AG04450 (cell line): ENCODE results near the gene ARHGAP44. TPM values are rescaled to one million over a fixed set of nuclear protein-coding genes. Genes with fewer than 3 reads are reported as not detected.

Experiments used
- CTCF ChIA-PET: fragments of 300-600, 350-600 bp; formaldehyde crosslinking; extraction: SDS; loops from one replicate; lab custom pipeline; 2022; ENCODE audit warnings: antibody characterized with exemption, inconsistent platforms; lab: Charles Lee
- POLR2A ChIA-PET: fragments of 350-600 bp; formaldehyde crosslinking; extraction: SDS; loops from one replicate; lab custom pipeline; 2021; ENCODE audit warnings: antibody characterized with exemption, inconsistent platforms; lab: Yijun Ruan, JAX
- DNase-seq: peaks from one replicate; pipeline ENCODE4 v3.0.0-alpha.2; 2011; ENCODE audit warnings: low read depth, low spot score
- H3K27ac ChIP-seq: one replicate; pipeline ENCODE4 v1.5.1; 2012; ENCODE audit warnings: low read depth, low read length, control low read depth
- H3K27me3 ChIP-seq: one replicate; pipeline ENCODE4 v1.6.0; 2012; ENCODE audit warnings: low read length; ENCODE audit not compliant: control insufficient read depth, insufficient read depth
- H3K4me3 ChIP-seq: 2 replicates; pipeline ENCODE4 v1.5.1; 2011; ENCODE audit warnings: mild to moderate bottlenecking, low read depth, low read length, control low read depth
- H3K9me3 ChIP-seq: 2 replicates; pipeline ENCODE4 v1.5.1; 2012; ENCODE audit warnings: low read length; ENCODE audit not compliant: control insufficient read depth, insufficient read depth
- polyA plus RNA-seq: library from polyadenylated mRNA; depleted of rRNA; stranded (reverse); fragments of >200 nt; gene quantifications from 2 replicates; pipeline ENCODE4 v1.2.3, GENCODE V29; 2011
- TF ChIP-seq, protein P1 (sequence below): IDR thresholded peaks from 2 replicates; pipeline ENCODE4 v1.5.1; 2011; ENCODE audit warnings: low read depth, low read length, control low read depth, inconsistent platforms

Gene ARHGAP44
- polyA plus RNA-seq, 1 experiment: 1.3 TPM

- POLR2A ChIA-PET: no interaction called here
- CTCF ChIA-PET: no interaction called here
- Histone ChIP-seq H3K27me3 (no peaks in the 10 kb centered on the region), H3K9me3 (no peaks in the 10 kb centered on the region; the same call in 1 of the 2 replicates), H3K27ac (no peak overlapping the region), H3K4me3 (no peak overlapping the region)
- TF ChIP-seq, protein P1, sequence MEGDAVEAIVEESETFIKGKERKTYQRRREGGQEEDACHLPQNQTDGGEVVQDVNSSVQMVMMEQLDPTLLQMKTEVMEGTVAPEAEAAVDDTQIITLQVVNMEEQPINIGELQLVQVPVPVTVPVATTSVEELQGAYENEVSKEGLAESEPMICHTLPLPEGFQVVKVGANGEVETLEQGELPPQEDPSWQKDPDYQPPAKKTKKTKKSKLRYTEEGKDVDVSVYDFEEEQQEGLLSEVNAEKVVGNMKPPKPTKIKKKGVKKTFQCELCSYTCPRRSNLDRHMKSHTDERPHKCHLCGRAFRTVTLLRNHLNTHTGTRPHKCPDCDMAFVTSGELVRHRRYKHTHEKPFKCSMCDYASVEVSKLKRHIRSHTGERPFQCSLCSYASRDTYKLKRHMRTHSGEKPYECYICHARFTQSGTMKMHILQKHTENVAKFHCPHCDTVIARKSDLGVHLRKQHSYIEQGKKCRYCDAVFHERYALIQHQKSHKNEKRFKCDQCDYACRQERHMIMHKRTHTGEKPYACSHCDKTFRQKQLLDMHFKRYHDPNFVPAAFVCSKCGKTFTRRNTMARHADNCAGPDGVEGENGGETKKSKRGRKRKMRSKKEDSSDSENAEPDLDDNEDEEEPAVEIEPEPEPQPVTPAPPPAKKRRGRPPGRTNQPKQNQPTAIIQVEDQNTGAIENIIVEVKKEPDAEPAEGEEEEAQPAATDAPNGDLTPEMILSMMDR: no peak
- DNase-seq: no peak
Observed at GRCh38 chr17:12965988-12966387, 176.7 kb downstream of the ARHGAP44 start.

DNA sequence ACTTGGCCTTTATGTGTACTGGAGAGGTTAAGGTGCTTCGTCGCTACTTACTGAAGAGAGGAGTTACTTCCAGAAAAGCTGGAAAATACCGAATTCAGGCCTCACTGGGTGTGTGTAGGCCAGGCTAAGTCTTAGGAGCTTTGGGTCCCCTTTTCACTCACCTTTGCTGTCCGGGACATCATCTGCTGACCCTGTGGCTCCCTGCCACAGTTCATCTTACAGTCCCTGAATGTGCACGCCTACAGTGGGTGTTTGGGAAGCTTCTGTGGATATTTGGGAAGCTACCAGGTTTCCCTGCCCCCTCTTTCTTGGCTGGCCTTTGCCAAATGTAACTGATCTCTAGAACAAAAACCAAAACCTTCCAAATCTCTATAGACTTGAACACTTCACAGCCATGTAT is 177.1 kb downstream of the ARHGAP44 start:
- no peak for DNase-seq
- ChIA-PET CTCF (no interaction called here), POLR2A (no interaction called here)
- Histone ChIP-seq H3K27me3 (no peaks in the 10 kb centered on the region), H3K27ac (no peak overlapping the region), H3K4me3 (no peak overlapping the region), H3K9me3 (no peaks in the 10 kb centered on the region; the same call in 1 of the 2 replicates)
- TF ChIP-seq, protein P1: no peak

DNA sequence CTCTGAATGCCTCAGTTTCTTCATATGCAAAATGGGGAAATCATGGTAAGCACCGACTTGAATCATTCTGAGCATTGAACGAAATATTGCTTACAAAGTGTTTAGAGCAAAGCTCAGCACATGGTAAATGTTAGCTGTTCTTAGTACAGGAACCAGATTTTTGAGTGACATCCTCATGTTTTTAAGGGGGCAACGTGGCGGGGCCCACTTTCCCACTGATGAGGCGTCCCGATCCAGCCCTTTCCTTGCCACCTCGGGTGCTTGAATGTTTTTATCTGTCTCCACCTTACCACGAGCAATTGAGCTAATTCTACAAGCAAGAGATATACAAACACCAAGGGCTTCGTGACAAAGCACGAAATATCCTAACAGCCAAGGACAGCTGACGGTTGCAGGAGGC is 178.7 kb downstream of the ARHGAP44 start:
- TF ChIP-seq, protein P1: no peak
- H3K9me3 ChIP-seq: no peaks in the 10 kb centered on the region; the same call in 1 of the 2 replicates
- H3K27me3 ChIP-seq: no peaks in the 10 kb centered on the region
- no peak overlapping the region for H3K4me3 ChIP-seq
- no peak for DNase-seq
- H3K27ac ChIP-seq: no peak overlapping the region
- CTCF ChIA-PET: no interaction called here
- POLR2A ChIA-PET: no interaction called here

- Histone ChIP-seq H3K27me3 (peaks cover 7% of the 10 kb centered on the region), H3K4me3 (peak overlapping the region; percentile 51), H3K27ac (no peak overlapping the region), H3K9me3 (no peaks in the 10 kb centered on the region)
- DNase-seq: no peak
- POLR2A ChIA-PET: no interaction called here
- TF ChIP-seq, protein P1: no peak
- CTCF ChIA-PET: interaction anchor here (1.3 kb wide), 1 partner anchor 29 kb away, joined by 3 read pairs; no protein-coding TSS in a partner anchor
Observed at GRCh38 chr17:12973496-12974004, 184.3 kb downstream of the ARHGAP44 start.

DNA sequence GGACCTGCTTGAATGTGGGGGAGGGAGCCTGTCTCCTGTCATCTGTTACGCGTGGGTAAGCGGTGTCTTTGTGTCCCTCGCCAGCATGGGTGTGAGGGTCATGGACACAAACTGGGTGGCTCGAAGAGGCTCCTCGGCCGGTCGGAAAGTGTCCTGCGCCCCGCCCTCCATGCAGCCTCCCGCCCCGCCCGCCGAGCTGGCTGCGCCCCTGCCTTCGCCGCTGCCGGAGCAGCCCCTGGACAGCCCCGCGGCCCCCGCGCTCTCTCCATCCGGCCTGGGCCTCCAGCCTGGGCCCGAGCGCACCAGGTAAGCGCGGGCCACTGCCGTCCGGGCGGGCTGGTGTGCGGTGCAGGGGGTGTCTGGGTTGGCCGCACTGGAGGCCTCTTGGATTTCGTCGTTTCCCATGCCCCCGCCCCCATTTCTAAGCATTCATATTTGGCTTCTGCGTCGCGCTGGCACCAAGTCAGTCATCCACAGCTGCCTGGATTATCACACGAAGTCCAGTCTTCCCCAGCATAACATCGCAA is 184.8 kb downstream of the ARHGAP44 start:
- TF ChIP-seq, protein P1: no peak
- H3K27me3 ChIP-seq: peaks cover 7% of the 10 kb centered on the region
- POLR2A ChIA-PET: no interaction called here
- DNase-seq: no peak
- H3K27ac ChIP-seq: no peak overlapping the region
- H3K9me3 ChIP-seq: no peaks in the 10 kb centered on the region
- H3K4me3 ChIP-seq: peak overlapping the region; percentile 51
- CTCF ChIA-PET: no interaction called here
